Measurements from ENCODE around the gene CHSY1.

DNA sequence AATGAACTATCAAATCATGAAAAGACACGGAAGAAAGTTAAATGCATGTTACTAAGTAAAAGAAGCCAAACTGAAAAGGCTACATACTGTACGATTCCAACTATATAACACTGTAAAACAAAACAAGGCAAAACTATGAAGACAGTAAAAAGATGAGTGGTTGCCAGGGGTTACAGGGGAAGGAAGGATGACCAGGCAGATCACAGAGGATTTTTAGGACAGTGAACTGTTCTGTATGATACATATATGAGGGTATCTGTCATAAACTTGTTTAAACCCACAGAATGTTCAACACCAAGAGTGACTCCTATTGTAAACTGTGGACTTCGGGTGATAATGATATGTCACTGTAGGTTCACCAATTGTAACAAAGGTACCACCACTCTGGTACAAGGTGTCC is 60.6 kb downstream of the CHSY1 start:
- TF ChIP-seq CTCF (conservative IDR thresholded peaks at IDR 0.05; ENCODE audit: low read length) (no peak), EZH2phosphoT487 (IDR thresholded peaks at IDR 0.05; ENCODE audit: borderline replicate concordance) (no peak)
